Posterior vena cava (tissue), 2 donors: ENCODE measurements around the gene SVBP. TPM values are rescaled to one million over a fixed set of nuclear protein-coding genes. Genes with fewer than 3 reads are reported as not detected.
A peak's percentile ranks its signal among the peaks of the same experiment; 100 is the strongest.
"Not testable (repeated sequence)": the region's sequence is repeated elsewhere in the genome, so short reads cannot be mapped to it uniquely, and the experiment has no call there.

Experiments
- DNase-seq: peaks from one replicate; pipeline ENCODE4 v3.0.0-alpha.2; 2020; ENCODE audit warnings: low spot score
- intact Hi-C, 2 donors: fragments of 100-400 bp; cut with DNase I; formaldehyde crosslinking; loops; one replicate each; pipeline versions ENCODE4 v1.14.1 to v1.14.2; 2022 to 2023
- total RNA-seq, 2 donors: library from RNA; stranded (reverse); fragmentation: NEBNext Ultra II Directional; extraction: Animal tissue kit (Norgen Biotek cat#: 25700); gene quantifications; one replicate each; pipeline ENCODE4 v1.2.1, GENCODE V29; 2021
- donor health status: DM: yes; HTN: yes; CAD: no.
- donor health status: DM: yes; HTN: yes; CAD: no.

SVBP gene
- total RNA-seq, 2 donors from 2014 or later: 14.3 to 16.0 TPM

DNA sequence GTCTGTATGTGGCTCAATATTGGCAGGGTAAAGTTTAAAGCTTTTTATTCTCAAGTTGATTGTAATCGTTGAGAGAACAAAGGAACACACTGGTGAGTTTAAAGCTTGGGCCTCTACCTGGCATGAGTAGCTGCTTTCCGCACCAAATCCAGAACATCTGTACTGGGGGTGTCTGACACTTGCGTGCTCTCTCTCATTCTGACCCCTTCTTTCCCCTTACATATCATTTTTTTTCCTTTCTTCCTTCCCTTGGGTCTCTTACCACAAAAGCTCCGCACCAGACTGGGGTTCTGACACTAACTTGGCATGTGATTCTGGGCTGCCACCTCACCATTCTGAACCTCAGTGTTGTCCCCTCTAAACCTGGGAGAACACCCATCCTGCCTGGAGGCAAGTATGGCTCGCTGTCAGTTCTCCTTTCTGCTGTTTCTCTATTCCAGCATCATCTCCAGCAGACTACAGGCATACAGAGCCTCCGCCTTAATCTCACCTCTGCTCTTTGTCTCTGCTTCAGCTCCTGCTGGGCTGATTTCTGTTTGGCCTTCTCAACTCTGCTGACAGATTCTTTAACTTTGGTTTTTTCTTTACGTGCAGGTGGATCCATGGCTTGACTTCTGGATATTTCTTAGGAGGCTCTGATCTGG is 1.1 kb downstream of the SVBP start:
- DNase-seq: no peak
- intact Hi-C loops: no loop called here

- DNase-seq, intact Hi-C loops: not testable (repeated sequence)
Measured at GRCh38 chr1:42814815-42815214, 2.4 kb downstream of the SVBP start.

GRCh38 chr1:42807056-42807668 is 10.0 kb downstream of the SVBP start:
- intact Hi-C loops: no loop called here

GRCh38 chr1:42806593-42806992 is 10.6 kb downstream of the SVBP start:
- intact Hi-C loops: no loop called here
- DNase-seq: no peak

More at GRCh38 chr1:42807056-42807668, 10.0 kb downstream of the SVBP start:
- no peak for DNase-seq

- intact Hi-C loops: no loop called here
- no peak for DNase-seq
Measured at GRCh38 chr1:42806171-42806570, 11.0 kb downstream of the SVBP start.

DNA sequence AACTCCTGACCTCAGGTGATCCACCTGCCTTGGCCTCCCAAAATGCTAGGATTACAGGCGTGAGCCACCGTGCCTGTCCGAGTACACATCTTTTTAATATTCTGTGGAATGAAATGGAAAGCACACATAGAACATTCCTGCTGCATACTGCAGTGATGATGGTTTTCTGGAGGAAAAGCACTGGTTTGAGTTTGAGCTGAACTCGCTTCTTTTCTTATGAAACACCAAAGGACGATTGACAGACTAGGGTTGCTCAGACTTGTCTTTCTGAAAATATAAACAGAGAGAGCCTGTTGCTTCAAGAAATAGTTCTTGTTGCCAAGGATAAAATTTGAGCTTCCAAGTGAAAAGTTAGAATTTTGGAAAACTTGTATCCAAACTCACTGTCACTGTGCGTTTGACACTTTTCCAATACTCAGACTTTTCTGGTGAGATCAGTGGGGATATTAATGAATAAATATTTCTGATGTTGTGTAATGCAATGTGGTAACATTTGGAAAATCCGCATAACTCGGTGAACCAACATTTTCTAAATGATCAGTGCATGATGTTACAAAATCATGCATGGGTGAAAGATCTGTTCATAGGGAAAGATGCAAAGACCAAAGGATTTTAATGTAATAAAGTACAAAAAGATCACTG is 15.2 kb downstream of the SVBP start:
- DNase-seq: no peak
- intact Hi-C loops: loop anchor here in 1 of 2 donors (1.0 kb wide), 1 partner anchor 24 kb away; no protein-coding TSS in a partner anchor

- DNase-seq: no peak
- intact Hi-C loops: no loop called here
Measured at GRCh38 chr1:42797979-42798378, 19.2 kb downstream of the SVBP start.

- DNase-seq: no peak
- intact Hi-C loops: no loop called here
Measured at GRCh38 chr1:42797414-42797813, 19.8 kb downstream of the SVBP start.

GRCh38 chr1:42793824-42794223 is 23.4 kb downstream of the SVBP start:
- intact Hi-C loops: no loop called here
- DNase-seq: no peak

DNA sequence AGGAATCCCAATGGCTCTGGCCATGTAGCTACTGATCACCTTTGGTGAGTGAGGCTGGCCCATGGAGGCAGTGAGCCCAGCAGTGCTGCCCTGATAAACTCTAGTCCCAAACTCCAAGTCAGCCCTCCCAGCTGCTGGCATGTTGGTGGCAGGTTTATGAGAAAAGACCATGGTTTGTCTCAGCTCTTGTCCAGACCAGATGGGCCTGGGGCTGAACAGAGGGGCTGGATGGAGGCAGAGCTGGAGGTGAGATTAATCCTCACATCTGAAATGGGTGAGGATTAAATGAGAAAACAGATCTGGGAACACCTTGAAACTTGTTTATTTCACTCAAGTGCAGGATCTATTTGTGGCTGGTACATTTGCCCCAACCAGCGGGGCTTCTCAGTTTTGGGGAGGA is 29.2 kb downstream of the SVBP start:
- DNase-seq: no peak
- intact Hi-C loops: no loop called here

DNA sequence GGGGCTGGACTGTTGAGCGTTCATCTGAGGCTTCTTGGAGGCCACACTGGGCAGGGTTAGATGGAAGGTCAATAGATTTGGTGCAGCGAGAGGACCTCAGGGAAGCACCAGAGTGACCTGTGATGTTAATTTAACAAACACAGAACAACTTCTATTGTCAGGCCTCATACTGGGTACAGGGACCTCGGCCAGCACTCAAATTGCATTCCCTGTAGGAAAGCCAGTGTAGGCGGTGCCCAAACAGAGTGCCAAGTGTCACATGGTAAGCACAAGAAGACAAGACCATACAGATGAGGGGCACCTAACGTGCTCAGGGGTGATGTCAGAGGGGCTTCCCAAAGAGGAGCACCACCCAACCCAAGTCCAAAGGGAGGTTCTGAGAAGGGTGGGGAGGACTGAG is 31.1 kb downstream of the SVBP start:
- intact Hi-C loops: no loop called here

GRCh38 chr1:42784946-42785693 is 32.1 kb downstream of the SVBP start, which contains the start of gene TMEM269:
TSS of gene TMEM269 (plus strand) at chr1:42784991. CDS start at chr1:42789894, 4,903 bp downstream.
- intact Hi-C loops: no loop called here
- DNase-seq: peak; percentile 85

More for the DNA sequence above, 31.1 kb downstream of the SVBP start:
- no peak for DNase-seq

- DNase-seq: no peak
- intact Hi-C loops: no loop called here
Measured at GRCh38 chr1:42784547-42784945, 32.7 kb downstream of the SVBP start.

GRCh38 chr1:42783092-42783491 is 34.1 kb downstream of the SVBP start:
- intact Hi-C loops: no loop called here
- no peak for DNase-seq

DNA sequence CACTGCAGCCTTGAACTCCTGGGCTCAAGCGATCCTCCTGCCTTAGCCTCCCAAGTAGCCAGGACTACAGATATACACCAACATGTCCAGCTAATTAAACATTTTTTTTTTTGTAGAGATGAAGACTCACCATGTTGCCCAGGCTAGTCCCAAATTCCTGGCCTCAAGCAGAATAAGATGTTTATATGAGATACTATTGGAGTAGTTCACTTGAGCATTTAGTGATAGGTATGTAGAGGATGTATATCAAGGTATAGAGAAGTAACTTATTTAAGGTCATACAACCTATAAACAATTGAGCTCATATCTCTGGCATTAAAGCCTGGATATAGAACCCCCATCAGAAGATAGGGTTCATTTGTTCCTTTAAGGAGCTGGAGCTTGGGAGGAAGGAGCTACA is 37.0 kb downstream of the SVBP start:
- DNase-seq: no peak
- intact Hi-C loops: no loop called here

DNA sequence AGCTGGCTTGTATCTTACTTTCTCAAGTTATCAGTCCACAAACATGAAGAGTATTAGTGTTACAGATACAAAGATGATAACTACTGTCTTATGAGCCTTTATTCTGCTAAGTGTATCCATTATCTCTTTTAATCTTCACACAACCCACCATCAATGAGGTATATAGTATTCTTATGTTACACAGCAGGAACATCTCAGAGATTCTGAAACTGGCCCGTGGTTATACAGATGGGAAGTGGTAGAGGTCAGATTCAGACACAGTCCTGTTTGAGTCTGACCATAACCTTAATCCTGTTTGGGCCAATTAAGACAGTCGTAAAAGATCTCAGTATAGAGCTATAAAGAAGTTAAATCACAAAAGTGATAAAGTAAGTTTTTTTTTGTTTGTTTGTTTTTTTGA is 37.5 kb downstream of the SVBP start:
- intact Hi-C loops: no loop called here
- no peak for DNase-seq

GRCh38 chr1:42777852-42778251 is 39.3 kb downstream of the SVBP start:
- no peak for DNase-seq
- intact Hi-C loops: no loop called here

DNA sequence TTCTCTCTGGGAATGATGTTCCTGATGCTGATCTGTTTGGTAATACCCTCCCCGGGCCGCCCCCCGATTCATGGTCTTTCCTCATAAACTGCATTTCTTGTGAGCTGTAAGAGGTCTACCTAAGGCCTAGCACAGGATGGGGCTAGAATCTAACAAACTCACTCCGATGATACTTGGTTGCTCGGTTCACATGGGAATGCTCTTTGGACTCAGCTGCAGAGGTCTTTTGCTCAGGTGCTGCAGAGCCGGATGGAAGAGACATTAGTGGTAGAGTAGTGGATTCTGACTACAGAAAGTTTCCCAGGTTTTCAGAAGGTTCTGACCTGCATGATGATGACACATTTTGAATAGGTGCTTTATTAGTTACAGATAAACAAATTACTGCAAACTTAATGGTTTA is 40.7 kb downstream of the SVBP start:
- intact Hi-C loops: no loop called here
- no peak for DNase-seq

DNA sequence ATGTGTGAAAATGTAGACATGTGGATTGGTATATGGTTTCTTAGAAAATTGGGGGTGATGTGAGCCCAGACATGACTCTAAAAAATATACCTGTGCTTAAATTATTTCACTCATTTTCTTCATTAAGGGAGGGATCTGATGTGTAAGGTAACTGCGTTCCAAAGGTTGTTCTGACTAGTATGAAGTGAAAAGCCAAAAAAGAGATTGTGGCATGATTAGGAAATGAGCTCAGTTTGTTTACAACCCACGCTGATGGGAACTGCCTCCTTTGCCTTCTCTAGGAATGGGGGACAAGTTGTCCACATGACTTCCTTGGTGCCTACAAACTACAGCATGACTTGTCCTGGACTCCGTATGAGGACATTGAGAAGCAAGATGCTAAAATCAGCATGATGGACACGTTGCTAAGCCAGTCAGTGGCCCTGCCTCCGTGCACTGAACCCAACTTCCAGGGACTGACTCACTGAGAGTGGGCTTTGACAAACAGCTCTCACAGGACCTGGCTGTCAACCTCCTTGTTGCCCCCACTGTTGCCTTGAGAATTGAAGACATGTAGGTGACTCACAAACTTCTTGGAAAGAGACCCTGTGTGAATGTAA is 42.2 kb downstream of the SVBP start:
- intact Hi-C loops: no loop called here
- no peak for DNase-seq

GRCh38 chr1:42773420-42773819 is 43.8 kb downstream of the SVBP start:
- DNase-seq: no peak
- intact Hi-C loops: no loop called here
